ENCODE results near the gene SMIM41.

DNA sequence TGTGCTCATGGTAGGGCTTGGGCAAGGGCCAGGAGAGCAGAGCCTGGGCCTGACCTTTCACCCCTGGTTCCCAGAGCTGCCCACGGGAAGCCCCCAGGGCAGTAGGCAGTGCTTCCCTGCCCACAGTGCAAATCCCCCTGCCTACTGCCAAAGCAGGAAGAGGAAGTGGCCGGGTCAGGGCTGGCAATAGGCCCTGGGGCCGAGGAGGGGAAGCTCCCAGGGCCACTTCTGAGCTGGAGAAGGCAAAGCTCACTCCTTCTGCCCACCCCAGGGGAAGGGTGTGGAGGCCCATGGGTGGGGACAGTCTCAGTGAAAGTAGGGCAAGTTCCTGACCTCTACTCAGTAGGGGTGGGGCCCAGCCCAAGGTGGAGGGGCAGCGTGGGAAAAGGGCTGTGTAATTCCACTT lies 33.7 kb upstream of the SMIM41 start:
- TF ChIP-seq, protein P1, sequence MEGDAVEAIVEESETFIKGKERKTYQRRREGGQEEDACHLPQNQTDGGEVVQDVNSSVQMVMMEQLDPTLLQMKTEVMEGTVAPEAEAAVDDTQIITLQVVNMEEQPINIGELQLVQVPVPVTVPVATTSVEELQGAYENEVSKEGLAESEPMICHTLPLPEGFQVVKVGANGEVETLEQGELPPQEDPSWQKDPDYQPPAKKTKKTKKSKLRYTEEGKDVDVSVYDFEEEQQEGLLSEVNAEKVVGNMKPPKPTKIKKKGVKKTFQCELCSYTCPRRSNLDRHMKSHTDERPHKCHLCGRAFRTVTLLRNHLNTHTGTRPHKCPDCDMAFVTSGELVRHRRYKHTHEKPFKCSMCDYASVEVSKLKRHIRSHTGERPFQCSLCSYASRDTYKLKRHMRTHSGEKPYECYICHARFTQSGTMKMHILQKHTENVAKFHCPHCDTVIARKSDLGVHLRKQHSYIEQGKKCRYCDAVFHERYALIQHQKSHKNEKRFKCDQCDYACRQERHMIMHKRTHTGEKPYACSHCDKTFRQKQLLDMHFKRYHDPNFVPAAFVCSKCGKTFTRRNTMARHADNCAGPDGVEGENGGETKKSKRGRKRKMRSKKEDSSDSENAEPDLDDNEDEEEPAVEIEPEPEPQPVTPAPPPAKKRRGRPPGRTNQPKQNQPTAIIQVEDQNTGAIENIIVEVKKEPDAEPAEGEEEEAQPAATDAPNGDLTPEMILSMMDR (IDR thresholded peaks at IDR 0.05), result no peak
- no peak for TF ChIP-seq EP300 (IDR thresholded peaks at IDR 0.05)
